GM18519 (cell line): Measurements from ENCODE around the gene NEK5.
"Not testable (repeated sequence)": the region's sequence is repeated elsewhere in the genome, so short reads cannot be mapped to it uniquely, and the experiment has no call there.

Source experiments
- ATAC-seq: cut with Tn5 transposase; IDR thresholded peaks from one replicate; pipeline ENCODE4 v1.9.1; 2021; ENCODE audit warnings: mild to moderate bottlenecking, moderate library complexity; ENCODE audit not compliant: unreplicated experiment, low FRiP score

Gene NEK5

DNA sequence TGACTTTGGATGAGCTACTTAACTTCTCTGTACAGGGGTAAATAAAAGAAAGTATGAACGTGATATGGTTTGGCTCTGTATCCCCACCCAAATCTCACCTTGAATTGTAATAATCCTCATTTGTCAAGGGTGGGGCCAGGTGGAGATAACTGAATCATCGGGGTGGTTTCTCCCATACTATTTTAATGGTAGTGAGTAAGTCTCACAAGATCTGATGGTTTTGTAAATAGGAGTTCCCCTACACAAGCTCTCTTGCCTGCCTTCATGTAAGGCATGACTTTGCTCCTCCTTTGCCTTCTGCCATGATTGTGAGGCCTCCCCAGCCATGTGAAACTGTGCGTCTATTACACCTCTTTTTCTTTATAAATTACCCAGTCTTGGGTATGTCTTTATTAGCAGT lies 43.9 kb downstream of the NEK5 start:
- not testable (repeated sequence) for ATAC-seq

DNA sequence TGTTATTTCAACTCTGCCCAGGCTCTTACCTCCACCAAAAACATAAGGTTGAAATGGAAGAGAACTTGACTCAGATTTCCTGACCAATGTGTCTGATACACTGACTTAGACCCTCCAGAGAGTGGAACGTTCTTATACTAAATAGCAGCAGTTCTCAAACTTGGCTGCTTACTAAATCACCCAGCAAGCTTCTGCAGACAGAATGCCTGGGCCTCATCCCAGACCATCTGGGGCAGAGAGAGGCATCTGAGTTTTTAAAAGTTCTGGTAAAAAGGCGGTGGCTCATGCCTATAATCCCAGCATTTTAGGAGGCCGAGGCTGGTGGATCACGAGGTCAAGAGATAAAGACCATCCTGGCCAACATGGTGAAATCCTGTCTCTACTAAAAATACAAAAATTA lies 46.3 kb downstream of the NEK5 start:
- no peak for ATAC-seq

- ATAC-seq, result not testable (repeated sequence)
These were observed 49.0 kb downstream of the NEK5 start for GRCh38 chr13:52079891-52080290.

DNA sequence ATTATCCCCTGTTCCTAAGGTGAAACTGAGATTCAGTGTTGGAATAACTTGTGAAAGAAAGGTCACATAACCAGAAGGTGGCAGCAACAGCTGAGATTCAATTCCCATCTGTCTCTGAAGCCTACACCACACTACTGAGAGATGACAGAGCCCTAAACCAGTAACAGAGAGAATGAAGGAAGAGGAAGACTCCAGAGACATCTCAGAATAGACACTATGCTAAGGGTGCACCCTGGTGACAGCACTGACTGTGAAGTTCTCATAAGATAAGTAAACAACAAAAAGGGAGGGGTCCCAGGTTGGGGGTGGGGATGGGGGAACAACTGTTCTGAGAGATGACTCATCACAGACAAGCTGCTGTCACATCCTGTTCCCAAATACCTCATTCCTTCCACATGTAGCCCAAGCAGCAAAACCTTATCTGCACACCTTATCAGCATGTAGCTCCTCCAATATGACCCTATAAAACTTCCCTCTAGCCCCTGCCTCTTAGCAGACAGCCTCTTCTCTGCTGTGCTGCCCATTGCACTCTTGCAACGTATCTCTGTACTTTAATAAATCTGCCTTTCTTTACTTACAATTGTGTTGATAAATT lies 57.8 kb downstream of the NEK5 start:
- ATAC-seq, result no peak

DNA sequence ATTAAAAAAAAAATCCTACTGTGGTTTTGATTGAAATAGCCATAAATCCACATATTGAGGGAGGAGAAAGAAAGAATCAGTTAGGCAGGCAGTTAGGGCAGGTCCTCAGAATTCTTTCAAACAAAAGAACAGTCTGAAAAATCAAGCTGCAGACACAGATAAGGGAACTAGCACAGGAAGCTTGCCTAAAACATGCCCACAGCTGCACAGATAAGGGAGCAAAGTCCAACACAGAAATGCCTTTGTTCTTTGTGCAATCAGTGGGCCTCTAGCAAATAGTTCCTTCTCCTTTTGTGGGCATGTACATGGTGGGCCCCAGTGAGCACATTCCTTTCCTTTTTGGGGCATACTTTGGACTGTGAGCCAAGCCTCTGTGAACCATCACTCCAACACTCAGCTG lies 61.6 kb downstream of the NEK5 start:
- no peak for ATAC-seq

GRCh38 chr13:52061587-52061986 lies 67.3 kb downstream of the NEK5 start:
- ATAC-seq, result no peak

GRCh38 chr13:52061064-52061463 lies 67.8 kb downstream of the NEK5 start:
- not testable (repeated sequence) for ATAC-seq

DNA sequence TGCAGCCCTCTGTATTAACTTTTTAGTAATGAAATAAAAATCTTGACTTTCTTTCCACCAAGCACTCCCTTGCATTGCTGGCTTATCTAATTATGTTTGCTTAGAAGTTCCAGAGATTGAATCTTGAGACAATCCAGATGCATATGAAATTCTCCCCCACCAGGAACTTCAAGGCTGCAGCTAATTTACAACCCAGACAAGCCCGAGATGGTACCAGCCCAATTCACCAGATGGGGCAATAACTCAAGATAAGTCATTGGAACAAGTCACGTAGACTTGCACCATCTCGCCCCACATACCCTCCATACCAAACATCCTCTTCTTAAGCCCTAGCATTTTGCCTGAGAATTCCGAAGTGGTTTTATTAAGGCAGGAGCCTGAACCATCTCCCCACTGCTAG lies 75.4 kb downstream of the NEK5 start:
- ATAC-seq, result no peak

- ATAC-seq, result no peak
These were observed 77.5 kb downstream of the NEK5 start for GRCh38 chr13:52051400-52051799.

- ATAC-seq, result no peak
These were observed 80.4 kb downstream of the NEK5 start for GRCh38 chr13:52048516-52048915.

DNA sequence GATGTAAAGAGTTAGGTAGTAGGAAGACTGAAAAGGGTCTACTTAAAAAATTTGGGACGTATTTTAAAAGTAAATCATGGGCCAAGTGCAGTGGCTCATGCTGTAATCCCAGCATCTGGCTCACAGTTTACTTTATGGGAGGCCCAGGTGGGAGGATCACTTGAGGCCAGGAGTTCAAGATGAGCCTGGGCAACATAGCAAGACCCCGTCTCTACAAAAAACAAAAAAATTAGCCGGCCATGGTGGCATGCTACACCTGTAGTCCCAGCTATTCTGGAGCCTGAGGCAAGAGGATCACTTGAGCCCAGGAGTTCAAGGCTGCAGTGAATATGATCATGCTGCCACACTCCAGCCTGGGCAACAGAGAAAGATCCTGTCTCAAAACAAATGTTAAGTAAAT lies 81.4 kb downstream of the NEK5 start:
- ATAC-seq, result no peak

DNA sequence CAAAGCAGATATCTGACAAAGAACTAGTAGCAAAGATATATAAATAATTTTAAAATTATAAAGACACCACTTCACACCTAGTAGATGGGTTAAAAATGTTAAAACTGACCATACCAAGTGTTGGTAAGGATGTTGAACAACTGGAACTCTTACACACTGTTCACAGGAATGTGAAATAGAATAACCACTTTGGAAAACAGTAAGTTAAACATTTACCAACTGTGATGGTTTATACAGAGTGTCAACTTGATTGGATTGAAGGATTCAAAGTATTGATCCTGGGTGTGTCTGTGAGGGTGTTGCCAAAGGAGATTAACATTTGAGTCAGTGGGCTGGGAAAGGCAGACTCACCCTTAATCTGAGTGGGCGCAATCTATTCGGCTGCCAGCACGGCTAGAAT lies 85.2 kb downstream of the NEK5 start:
- ATAC-seq, result no peak

- no peak for ATAC-seq
These were observed 92.8 kb downstream of the NEK5 start for GRCh38 chr13:52036037-52036436.

DNA sequence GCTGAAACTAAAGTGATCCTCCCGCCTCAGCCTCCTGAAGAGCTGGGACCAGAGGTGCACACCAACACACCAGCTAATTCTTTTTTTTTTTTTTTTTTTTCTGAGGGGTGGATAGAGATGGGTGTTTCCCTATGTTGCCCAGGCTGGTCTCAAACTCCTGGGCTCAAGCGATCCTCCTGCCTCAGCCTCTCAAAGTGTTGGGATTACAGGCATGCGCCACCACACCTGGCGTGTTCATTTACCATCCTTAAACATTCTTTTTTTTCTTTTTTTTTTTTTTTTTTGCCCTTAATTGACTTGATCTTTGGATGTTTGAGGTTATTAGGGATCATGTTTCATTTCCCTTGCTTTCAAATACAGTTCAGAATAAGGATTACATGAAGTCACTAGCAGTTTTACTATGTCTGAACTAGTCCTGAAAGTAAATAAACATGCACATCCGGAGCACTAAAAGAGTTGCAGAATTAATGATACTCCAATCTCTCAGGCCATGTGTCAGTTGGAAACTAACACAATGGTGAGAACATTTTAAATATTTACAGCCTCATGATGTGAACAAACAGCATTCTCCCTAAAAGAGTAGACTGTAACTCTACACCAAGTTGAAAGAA lies 94.2 kb downstream of the NEK5 start:
- ATAC-seq, result no peak

DNA sequence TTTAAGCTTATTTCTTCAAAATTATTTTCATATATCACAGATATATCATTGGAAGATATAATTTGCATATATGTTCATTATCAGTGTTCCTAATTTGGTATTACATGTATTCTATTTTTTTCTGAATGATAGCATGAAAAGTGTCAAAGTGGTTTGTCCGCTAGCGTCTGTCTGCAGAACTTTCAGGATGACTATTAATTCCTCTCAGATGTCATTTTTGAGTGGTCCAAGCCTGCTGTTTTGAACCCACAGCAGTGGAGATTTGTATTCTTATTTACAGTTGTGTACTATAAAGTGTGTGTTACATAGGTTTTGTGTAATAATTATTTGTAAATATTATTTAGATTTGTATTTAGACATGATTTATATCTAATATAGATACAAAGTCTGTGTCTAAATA lies 95.8 kb downstream of the NEK5 start:
- no peak for ATAC-seq

DNA sequence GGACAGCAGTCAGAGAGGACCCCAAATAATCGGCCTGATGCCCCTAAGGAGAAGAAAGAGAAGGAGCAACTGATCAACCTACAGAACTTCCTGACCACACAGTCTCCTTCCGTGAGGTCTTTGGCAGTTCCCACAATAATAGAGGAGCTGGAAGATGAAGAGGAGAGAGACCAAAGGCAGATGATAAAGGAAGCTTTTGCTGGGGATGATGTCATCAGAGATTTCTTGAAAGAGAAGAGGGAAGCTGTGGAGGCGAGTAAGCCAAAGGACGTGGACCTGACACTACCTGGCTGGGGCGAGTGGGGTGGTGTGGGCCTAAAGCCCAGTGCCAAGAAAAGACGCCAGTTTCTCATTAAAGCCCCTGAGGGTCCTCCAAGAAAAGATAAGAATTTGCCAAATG lies 98.5 kb downstream of the NEK5 start:
- not testable (repeated sequence) for ATAC-seq

DNA sequence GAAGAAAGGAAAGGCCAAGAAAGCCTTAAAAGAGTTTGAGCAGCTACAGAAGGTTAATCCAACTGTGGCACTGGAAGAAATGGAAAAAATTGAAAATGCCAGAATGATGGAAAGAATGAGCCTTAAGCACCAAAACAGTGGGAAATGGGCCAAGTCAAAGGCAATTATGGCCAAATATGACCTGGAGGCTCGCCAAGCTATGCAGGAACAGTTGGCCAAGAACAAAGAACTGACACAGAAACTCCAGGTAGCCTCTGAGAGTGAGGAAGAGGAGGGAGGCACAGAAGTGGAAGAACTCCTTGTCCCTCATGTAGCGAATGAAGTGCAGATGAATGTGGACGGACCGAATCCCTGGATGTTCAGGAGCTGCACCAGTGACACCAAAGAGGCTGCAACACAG lies 99.3 kb downstream of the NEK5 start:
- ATAC-seq, result no peak

DNA sequence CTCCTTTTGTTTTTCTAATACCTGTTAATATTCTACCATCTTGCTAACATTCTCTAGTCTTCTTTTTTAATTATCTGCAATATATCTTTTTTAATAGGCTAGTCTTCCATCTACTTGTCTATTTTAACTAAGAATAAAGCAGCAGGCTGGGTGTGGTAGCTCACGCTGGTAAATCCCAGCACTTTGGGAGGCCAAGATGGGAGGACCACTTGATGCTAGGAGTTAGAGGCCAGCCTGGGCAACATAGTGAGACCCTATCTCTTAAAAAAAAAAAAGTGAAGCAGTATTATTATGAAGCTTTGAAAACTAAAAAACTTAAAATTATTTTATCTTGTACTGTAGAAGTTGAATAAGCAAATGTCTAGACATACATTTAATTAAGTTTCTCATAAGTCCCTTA lies 101.0 kb downstream of the NEK5 start:
- no peak for ATAC-seq

DNA sequence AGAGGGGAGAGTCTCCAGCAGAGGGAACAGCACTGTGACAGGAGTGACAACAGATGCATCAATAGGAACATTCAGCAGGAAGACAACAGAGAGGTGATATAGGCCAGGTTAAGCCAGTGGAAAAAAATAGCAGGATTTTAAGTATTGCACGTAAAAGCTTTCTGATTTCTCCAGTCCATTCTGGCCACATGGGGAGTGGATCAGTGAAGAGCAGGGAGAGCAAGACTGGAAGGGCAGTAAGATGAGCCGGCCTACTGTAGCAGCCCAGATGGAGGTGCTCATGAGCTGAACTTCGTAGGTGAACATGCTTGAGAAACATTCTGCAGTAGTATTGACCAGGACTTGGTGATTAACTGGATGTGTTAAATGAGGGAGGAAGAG lies 102.6 kb downstream of the NEK5 start:
- no peak for ATAC-seq

- ATAC-seq, result no peak
These were observed 103.2 kb downstream of the NEK5 start for GRCh38 chr13:52025475-52026245.

- ATAC-seq, result no peak
These were observed 104.4 kb downstream of the NEK5 start, which contains the start of gene UTP14C for GRCh38 chr13:52024481-52024880. Gene UTP14C (plus strand): TSS chr13:52024691. CDS start chr13:52028805, 4,114 bp downstream.

- ATAC-seq, result no peak
These were observed 106.5 kb downstream of the NEK5 start for GRCh38 chr13:52022356-52022755.
